Measurements from ENCODE around the gene NDUFB4. TPM values are rescaled to one million over a fixed set of nuclear protein-coding genes. Genes with fewer than 3 reads are reported as not detected.
"Not testable (repeated sequence)": the region's sequence is repeated elsewhere in the genome, so short reads cannot be mapped to it uniquely, and the experiment has no call there.

The NDUFB4 gene
- total and polyA plus RNA-seq, 2 donors (not counting 1 experiment from before 2014, with no cell fraction given), result 26.9 to 178 TPM

GRCh38 chr3:120637851-120638559 is 41.9 kb downstream of the NDUFB4 start:
- no peaks in the 10 kb centered on the region for H3K4me1 ChIP-seq (ENCODE audit: control insufficient read depth, extremely low read depth, insufficient read depth, low read length)

GRCh38 chr3:120638820-120639219 is 42.7 kb downstream of the NDUFB4 start:
- not testable (repeated sequence) for H3K4me1 ChIP-seq (ENCODE audit: control insufficient read depth, extremely low read depth, insufficient read depth, low read length); H3K9ac ChIP-seq (ENCODE audit: insufficient read depth, low read length); H3K27me3 ChIP-seq (ENCODE audit: control insufficient read depth, insufficient read depth, low read length); DNase-seq (ENCODE audit: low read depth in 2 of 2); H3K4me3 ChIP-seq (replicated peaks in 1 of 4; ENCODE audit: control extremely low read depth in 1 of 4, insufficient read depth in 1 of 4, low read depth in 3 of 4, low read length in 4 of 4); H3K9me3 ChIP-seq (ENCODE audit: control insufficient read depth, insufficient read depth, low read depth, low read length); H3K79me2 ChIP-seq (ENCODE audit: control insufficient read depth, insufficient read depth, low read length); H3K27ac ChIP-seq (ENCODE audit: insufficient read depth, low read length); H3K4me2 ChIP-seq (ENCODE audit: extremely low read depth, insufficient read depth, low read length); H2AFZ ChIP-seq (ENCODE audit: low read length); H3K36me3 ChIP-seq (ENCODE audit: control insufficient read depth, insufficient read depth, low read length); H4K20me1 ChIP-seq (ENCODE audit: control insufficient read depth, extremely low read depth, insufficient read depth, low read length)

More at GRCh38 chr3:120637851-120638559, 41.9 kb downstream of the NDUFB4 start:
- Histone ChIP-seq H3K9me3 (ENCODE audit: control insufficient read depth, insufficient read depth, low read depth, low read length) (no peaks in the 10 kb centered on the region), H4K20me1 (ENCODE audit: control insufficient read depth, extremely low read depth, insufficient read depth, low read length) (no peaks in the 10 kb centered on the region), H3K36me3 (ENCODE audit: control insufficient read depth, insufficient read depth, low read length) (no peaks in the 10 kb centered on the region), H3K4me2 (ENCODE audit: extremely low read depth, insufficient read depth, low read length) (no peak overlapping the region), H3K27me3 (ENCODE audit: control insufficient read depth, insufficient read depth, low read length) (no peaks in the 10 kb centered on the region), H3K27ac (ENCODE audit: insufficient read depth, low read length) (no peak overlapping the region), H3K9ac (ENCODE audit: insufficient read depth, low read length) (no peak overlapping the region), H3K79me2 (ENCODE audit: control insufficient read depth, insufficient read depth, low read length) (no peaks in the 10 kb centered on the region), H2AFZ (ENCODE audit: low read length) (no peak overlapping the region), H3K4me3 (replicated peaks in 1 of 4; ENCODE audit: control extremely low read depth in 1 of 4, insufficient read depth in 1 of 4, low read depth in 3 of 4, low read length in 4 of 4) (no peak overlapping the region)
- TF ChIP-seq EZH2 (IDR thresholded peaks at IDR 0.05; ENCODE audit: low read length, missing control alignments) (no peak), CTCF (conservative IDR thresholded peaks at IDR 0.05 in 1 of 2, IDR thresholded peaks at IDR 0.05 in 1 of 2; ENCODE audit: low read depth in 1 of 2, low read length in 2 of 2) (no peak)
- DNase-seq (ENCODE audit: low read depth in 2 of 2), result peak in 1 of 2 donors; percentile 9

- H4K20me1 ChIP-seq (ENCODE audit: control insufficient read depth, extremely low read depth, insufficient read depth, low read length), result no peaks in the 10 kb centered on the region
- H3K4me3 ChIP-seq (replicated peaks in 1 of 4; ENCODE audit: control extremely low read depth in 1 of 4, insufficient read depth in 1 of 4, low read depth in 3 of 4, low read length in 4 of 4), result no peak overlapping the region
- H3K36me3 ChIP-seq (ENCODE audit: control insufficient read depth, insufficient read depth, low read length), result no peaks in the 10 kb centered on the region
- H3K4me2 ChIP-seq (ENCODE audit: extremely low read depth, insufficient read depth, low read length), result no peak overlapping the region
- TF ChIP-seq EZH2 (IDR thresholded peaks at IDR 0.05; ENCODE audit: low read length, missing control alignments) (no peak), CTCF (conservative IDR thresholded peaks at IDR 0.05 in 1 of 2, IDR thresholded peaks at IDR 0.05 in 1 of 2; ENCODE audit: low read depth in 1 of 2, low read length in 2 of 2) (no peak)
- H3K4me1 ChIP-seq (ENCODE audit: control insufficient read depth, extremely low read depth, insufficient read depth, low read length), result no peaks in the 10 kb centered on the region
- no peak overlapping the region for H3K27ac ChIP-seq (ENCODE audit: insufficient read depth, low read length)
- no peaks in the 10 kb centered on the region for H3K27me3 ChIP-seq (ENCODE audit: control insufficient read depth, insufficient read depth, low read length)
- no peak overlapping the region for H3K9ac ChIP-seq (ENCODE audit: insufficient read depth, low read length)
- no peak overlapping the region for H2AFZ ChIP-seq (ENCODE audit: low read length)
- H3K79me2 ChIP-seq (ENCODE audit: control insufficient read depth, insufficient read depth, low read length), result no peaks in the 10 kb centered on the region
- no peak for DNase-seq (ENCODE audit: low read depth in 2 of 2)
- H3K9me3 ChIP-seq (ENCODE audit: control insufficient read depth, insufficient read depth, low read depth, low read length), result no peaks in the 10 kb centered on the region
Measured at GRCh38 chr3:120640231-120640630, 44.1 kb downstream of the NDUFB4 start.
